Raji (cell line): ENCODE data around the gene OVCA2.

ENCODE experiments used
- POLR2A ChIP-seq: IDR thresholded peaks from 2 replicates; pipeline ENCODE4 v1.6.1; 2011; ENCODE audit warnings: low read depth, low read length, control low read depth; ENCODE audit not compliant: insufficient read depth

The OVCA2 gene

DNA sequence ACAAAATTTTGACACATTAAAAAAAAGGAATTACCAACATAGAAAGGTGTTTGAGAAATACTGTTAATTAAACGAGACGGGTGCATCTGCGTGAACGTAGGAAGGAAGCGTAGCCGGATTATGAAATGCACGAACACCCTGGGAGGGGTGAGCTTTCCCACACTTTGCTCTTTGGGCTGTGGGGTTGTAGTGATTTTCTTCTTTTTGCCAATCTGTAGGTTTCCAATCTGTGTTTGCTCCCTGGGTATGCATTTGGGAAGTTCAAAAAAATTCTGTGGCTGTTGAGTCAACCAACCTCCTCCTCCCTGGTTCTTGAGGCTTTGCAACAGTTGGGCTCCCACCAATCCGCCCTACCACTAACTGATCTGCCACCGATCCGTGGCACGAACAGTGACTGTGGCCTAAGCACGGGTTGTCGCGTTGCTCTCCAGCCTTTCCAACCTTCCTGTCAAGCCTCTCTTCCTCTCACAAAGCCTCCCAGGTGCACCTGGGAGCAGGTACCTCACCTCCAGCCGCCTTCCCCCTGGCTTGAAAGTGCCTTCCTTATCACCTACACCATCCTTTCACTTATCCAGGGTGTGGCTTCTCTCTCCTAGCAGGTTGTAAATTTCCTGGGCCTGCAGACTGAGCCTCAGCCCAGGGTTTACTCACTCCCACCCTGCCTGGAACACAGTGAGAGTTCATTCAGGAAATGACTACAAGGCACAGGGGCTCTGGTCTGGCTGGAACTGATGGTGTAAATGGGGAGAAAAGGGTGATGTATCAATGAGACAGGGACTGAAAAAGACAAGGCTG lies 33.3 kb upstream of the OVCA2 start:
- TF ChIP-seq POLR2A, result no peak

DNA sequence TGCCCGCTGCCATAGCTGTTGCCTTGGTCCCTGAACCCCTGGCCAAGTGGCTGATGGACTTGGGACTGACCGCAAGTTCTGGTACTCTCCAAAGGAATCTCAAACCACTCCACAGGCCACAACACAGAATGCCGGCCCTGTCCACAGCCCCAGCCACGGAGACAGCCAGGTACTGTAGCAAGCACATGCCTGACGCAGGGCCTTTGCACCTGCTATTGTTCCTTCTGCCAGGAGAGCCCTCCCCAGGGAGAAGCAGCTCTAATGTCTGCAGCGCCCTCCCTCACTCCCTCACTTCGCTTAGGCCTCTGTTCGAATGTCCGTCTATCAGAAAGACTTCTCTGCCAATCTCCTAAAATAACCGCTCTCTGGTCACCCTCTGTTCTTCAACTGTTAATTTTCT lies 32.1 kb upstream of the OVCA2 start:
- no peak for TF ChIP-seq POLR2A

DNA sequence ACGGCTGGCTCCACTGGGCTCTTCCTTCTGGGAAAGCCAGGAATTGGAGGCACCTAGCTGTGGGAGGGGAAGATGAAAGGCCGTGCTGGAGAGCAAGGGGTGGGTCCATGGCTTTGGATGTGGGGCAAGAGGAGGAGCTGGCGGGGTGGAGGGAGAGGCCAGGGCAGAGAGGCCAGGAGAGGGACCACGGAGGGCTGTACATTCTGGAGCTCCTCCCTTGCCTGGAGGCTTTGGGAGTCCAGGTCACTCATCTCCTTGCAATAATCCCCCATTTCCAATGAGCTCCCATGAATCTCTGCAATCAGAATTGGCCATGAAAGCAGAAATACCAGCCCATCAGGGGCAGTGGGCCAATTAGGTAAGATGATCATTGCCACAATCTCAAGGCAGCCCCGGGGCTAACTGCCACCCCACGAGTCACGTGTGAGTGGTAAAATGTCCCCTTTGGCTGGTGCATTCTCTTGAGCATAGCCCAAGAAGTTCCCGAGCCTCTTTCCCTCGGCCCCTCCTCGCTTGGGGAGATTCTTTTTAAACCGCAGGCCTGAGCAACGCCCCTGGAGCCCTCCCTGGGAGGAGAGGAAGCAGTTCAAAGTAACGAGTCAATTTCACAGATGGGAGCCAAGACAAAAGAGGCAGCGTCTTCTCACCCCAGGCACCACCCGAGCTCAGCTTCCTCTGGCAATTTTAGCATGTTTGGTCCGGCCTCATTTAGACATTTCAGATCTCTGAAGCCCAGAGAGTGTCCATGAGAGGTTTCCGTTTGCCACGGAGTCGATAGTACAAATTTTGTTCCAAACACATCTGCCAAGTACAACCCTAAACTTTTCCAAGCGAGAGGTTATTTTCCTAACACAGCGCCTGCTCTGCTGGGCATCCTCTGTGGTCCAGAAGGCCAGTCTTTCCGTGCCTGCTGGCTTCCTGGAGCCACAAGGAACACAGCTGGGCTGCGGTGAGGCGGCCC lies 30.1 kb upstream of the OVCA2 start:
- no peak for TF ChIP-seq POLR2A

DNA sequence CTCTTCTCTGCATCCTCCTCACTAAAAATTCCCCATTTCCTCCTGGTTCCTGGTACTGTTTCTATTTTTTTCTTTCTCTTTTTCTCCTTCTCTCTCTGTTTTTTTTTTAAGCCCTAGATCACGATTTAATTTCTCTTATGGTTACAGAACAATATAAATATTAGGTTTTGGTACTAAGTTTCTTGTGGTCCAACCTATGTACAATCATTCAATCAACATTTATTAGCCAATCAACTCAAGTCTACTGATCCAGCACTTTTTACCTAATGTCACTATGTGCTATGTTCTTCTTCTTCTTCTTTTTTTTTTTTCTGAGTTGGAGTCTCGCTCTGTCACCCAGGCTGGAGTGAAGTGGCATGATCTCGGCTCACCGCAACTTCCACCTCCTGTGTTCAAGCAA lies 29.3 kb upstream of the OVCA2 start:
- TF ChIP-seq POLR2A, result no peak

DNA sequence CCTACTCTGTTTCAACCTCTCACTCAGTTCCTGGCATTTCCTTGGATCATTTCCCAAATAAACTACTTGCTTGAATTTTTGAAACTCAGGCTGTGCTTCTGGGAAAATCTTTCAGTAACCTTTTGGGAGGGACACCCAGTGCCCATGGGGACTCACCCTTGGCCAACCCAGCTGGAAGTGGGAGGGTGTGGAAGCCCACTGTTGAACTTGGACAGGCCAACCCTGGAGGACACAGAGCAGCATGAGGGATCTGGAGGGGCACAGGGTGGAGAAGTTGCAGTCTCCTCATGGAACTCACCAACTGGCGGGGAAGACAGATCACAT lies 27.9 kb upstream of the OVCA2 start:
- TF ChIP-seq POLR2A, result no peak

DNA sequence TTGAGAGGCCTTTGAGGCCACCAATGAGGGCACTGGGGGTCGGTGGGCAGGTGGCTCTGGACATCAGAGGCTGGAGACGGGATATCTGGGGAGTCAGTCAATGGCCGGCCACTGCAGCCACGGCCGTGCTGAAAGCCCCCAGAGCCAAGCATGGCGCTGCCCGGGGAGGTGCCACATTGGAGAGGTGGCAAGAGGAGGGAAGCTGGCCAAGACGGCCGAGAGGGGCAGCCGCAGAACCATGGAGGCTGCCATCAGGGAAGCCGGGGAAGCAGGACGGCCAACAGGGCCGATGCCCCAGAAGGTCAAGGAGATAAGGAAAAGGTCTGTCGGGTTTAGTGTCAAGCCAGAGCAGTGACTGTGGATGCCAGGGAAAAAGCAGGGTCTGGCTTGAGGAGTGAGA lies 26.5 kb upstream of the OVCA2 start:
- TF ChIP-seq POLR2A, result no peak

DNA sequence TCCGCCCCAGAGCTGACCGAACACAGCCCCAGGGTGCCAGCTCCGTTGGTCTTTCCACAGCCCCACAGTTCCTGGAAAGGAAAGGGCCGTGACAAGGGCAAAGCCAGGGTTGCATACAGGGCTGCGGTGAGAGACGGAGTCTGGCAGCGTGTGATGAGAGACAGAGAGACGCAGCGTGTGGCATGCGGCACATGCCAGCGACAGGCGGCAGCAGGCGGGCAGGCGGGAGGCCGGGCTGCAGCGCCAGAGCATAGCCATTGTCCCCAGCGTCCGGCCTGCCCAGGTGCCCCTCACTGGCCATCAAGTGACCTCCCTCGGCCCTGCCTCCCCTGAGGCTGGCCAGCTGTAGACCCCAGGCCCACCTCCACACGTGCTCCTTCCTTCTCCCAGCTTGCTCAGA lies 25.3 kb upstream of the OVCA2 start:
- no peak for TF ChIP-seq POLR2A

DNA sequence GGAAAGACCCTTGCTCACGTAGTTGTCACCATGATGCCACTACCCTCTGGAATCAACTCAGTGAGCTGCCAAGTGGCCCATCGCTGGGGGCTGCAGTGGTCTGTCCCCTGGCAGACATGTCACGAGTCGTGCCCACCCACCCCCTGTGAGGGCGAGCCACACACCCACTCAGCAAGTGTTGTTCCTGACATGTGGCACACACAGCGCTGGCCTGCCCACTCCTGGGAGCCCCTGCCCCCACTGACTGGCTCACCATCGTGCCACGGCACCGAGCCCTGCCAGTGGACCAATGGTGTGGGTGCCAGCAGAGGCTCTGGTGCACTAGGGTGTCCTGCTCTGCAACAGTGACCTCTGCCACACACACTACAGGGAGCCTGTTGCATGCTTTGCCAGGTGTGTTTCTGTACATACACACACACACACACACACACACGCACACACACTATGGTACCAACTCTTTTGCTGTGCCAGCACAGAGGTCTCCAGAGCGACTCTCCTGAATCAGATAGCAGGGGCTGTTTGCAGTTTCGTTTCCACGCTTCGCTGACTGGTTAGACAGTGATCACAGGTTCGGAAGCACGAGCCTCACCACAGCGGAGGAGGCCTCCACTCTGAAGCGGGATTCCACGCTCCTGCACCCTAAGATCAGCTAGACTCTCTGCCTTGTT lies 24.4 kb upstream of the OVCA2 start:
- TF ChIP-seq POLR2A, result no peak

DNA sequence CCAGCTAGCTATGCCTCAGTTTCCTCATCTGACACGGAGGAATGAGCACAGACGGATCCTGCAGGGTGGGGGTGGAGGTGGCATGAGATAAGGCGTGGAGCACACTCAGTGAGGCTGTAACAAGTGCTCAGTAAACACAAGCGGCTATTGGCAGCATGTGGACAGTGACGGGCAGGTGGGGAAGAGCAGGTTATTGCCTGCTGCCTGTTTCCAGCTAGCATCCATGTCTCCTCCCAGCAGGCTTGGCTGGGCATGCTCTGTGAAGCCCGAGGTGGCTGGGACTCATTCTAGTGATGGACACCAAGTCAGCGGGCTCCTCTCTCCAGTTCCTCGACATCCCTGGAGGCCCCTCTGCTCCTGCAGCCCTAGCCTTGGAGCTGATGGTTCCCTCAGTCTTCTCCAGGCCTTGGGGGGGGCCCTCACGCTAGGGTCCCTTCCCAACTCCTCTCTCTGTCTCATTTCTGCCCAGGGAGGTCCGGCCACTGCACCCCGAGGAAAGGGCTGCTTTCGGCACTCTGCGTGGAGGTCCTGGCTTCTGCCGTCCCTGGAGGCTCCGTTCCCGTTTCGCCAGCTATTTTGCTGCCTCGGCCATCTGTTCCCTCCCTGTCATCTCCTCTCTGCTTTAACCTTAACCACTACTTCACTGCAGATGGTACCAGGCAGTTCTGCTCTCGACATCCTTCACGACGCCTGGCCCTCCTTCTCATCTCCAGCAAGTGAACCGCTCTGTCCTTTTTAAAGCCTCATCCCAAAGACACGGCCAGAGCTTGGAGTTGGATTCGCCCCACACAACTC lies 22.9 kb upstream of the OVCA2 start:
- TF ChIP-seq POLR2A, result no peak

DNA sequence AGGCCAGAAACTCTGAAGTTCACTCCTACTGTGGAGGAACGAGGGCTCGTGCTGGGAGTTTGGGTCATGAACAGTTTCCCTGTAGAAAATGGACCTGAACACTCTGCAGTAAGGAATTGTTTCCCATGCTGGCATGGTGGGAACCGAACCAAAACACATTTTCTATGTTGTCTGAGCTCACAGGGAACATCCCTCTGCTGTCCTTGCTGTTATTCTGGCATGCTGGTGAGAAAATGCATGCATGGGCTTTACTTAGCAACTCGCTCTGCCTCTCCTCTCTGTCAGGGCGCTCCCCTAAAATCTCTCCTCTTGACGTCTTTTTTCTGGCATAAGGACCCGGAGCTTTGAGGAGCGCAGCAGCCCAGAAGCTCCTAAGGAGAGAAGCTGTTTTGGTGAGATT lies 22.1 kb upstream of the OVCA2 start:
- no peak for TF ChIP-seq POLR2A

DNA sequence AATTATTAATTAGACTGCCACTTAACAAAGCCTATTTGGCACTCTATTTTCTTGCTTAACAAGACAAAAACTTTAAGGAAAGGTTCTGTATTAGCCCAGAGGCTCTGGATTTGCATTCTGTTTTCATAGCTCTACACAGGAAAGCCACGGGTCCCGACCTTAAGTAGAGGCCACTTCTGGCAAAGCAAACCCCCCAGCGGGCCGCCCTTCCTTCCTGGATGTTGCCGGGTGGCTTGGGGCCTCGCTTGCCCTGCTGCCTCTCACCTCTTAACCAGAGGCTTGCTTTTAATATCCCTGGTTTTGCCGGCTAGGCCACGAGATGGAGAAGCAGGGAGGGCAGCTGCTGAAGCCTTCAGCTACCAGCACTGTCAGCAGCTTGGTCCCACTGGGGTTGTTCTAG lies 21.1 kb upstream of the OVCA2 start:
- TF ChIP-seq POLR2A, result no peak

DNA sequence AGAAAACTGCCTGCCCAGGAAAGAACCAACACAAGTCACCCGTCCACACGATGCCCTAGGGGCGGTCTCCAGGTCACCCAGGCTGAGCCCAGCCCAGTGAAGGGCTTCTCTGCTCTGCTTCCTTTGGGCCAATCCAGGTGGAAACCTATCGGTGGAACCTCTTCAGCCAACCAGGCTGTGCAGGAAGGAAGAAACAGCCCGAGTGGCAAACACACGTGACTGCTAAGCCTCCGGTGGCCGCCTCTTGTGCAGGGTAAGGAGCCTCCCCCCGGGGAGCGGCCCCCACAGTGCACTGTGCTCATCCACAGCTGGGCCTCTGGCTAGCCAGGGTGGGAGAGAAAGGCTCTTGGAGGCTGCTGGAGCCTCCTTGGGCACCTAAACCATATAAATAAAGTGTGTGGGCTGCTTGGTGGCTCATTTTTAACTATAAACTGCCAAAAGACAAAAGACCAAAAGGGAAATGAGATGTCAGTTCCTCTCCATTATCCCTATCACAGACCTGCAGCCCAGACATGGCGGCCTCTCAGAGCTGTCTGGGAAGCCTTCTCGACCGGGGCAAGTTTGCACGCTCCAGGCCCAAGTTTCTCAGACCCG lies 19.1 kb upstream of the OVCA2 start:
- TF ChIP-seq POLR2A, result no peak

DNA sequence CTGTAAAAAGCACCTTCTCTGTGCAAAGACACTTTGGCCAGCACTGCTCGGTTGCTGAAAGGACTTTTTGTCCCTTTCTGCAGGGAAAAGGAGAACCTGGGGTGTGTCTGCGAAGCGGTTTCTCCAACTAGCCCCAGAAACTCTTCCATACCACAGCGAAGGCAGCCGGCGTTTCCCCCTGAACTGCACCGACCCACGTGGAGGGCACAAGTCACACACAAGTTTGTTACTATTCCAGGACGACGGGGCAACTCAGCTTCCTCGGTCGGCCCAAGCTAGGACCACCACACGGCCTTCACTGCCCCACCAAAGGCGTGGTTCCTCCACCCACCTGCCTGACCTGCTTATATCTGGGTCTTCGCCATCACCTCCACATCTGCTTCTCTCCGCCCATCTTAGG lies 18.6 kb upstream of the OVCA2 start:
- no peak for TF ChIP-seq POLR2A

DNA sequence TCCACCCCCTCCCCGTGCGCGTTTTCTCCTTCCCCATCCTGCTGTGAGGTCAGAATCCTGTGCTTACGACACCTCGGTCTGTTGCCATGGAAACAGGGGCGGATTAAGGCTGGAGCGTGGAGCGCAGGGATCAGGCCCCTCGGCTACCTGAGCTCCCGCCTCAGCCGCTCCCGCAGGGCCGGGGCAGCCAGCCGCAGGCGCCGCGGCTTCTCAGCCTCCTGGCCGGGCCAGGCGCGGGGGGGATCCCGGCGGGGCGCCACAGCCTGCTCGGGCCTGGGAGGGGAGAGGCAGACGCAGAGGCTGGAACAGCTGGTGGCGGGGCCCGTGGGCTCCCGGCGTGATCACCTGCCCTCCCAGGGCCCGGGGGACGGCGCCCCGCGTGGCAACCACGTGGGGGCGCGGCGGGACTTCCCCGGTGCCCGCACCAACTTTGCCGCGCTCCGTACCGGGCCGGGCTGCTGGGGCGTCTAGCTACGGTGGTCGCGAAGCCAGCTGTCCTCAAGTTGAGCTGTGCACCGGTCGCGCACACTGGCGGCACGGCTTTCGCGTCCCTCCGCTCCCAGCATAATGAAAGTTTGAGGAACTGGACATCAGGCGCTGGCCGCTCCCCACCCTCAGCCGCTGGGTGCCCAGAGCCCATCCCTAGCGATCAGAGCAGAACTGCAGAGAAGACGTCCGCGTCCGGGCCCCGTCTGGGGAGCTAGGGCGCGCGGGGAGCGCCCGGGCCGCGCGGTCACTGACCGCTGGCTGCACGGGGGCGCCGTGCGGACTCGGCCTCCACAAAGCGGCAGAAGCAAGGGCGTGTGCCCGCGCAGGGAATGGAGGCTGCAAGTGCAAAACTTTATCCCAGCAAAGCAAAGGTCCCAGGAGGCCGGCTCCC lies 17.9 kb upstream of the OVCA2 start:
- no peak for TF ChIP-seq POLR2A

DNA sequence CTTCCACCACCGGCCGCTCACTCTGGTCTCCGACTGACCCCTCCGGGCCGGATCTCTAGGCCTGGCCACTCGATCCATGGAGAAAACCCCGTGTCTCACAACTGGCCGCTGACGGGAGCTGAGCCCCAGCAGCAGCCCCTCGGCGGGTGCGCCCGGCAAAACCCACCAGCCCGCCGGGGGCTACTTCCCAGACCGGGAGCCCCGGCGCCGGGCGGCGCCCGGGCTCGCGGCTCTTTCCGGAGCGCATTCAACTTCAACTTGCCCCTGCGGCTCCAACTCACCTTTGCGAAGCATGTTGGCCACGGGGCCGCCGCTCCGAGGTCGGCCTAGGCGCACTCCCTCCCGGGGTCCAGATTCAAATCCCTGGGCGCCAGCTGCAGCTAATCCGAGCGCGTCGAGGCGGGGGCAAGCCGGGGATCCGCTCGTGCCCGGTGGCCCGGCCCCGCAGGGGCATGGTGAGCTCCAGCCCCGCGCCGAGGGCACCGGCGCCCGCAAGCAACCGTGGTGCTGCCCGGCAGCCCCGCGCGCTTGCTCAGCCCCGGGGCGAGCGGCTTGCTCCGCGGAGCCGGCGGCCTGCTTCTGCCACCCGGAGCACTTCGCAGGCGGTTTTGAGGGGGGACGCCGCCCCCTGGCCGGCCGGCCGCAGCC lies 17.1 kb upstream of the OVCA2 start:
- TF ChIP-seq POLR2A, result no peak
